HG02852 (cell line): ENCODE data around the gene AFP.

Source experiments
- ATAC-seq: cut with Tn5 transposase; IDR thresholded peaks from one replicate; pipeline ENCODE4 v1.9.1; 2021; ENCODE audit warnings: mild to moderate bottlenecking, moderate library complexity; ENCODE audit not compliant: unreplicated experiment

AFP gene

DNA sequence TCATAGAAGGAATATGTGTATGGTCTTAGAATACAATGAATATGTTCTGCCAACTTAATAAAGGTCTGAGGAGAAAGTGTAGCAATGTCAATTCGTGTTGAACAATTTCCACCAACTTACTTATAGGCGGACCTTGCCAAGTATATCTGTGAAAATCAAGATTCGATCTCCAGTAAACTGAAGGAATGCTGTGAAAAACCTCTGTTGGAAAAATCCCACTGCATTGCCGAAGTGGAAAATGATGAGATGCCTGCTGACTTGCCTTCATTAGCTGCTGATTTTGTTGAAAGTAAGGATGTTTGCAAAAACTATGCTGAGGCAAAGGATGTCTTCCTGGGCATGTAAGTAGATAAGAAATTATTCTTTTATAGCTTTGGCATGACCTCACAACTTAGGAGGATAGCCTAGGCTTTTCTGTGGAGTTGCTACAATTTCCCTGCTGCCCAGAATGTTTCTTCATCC lies 22.7 kb upstream of the AFP start:
- ATAC-seq = no peak

GRCh38 chr4:73414936-73415271 lies 21.1 kb upstream of the AFP start:
- ATAC-seq = no peak

DNA sequence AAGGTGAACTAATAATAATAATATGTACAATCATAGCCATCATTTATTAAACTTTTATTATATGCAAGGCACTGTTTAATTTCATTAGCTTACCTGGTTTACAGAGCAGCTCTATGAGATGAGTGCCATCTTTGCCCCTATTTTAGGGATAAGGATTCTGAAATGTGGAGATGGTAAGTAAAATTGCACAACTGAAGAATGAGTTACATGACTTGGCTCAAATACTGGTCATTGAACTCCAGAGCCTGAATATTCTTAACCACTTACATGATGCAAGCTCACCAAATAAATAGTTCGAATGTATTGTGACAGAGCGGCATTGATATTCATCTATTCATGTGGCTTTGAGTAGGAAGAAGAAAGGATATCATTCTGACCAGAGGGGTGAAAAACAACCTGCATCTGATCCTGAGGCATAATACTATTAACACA lies 20.2 kb upstream of the AFP start:
- no peak for ATAC-seq

DNA sequence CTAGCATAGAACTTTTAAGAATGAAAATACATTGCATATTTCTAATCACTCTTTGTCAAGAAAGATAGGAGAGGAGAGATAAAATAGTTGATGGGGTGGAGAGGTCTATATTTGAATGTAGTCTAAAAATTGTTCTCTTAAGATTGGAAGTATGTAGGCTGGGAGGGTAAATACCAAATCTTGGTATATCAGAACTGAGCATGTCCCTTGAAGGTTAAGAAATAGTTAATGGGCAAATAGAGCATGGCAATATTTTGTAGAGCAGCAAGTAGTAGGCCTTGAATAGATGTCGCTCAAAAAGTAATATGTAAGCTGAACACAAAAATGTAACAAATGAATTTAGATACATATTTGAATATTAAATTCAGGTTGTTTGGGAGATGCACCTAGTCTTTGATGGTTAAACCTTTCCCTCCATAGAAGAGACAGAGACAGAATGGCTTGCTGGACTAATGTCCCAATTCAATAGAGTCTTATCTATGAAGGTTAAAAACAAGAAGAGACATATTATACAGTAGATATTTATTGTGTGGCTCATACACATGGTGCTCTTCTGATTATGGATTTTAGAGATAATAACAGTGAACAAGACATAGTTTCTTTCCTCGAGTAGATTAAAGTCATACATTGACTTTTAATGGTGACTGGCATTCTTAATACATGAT lies 19.5 kb upstream of the AFP start:
- ATAC-seq = no peak

DNA sequence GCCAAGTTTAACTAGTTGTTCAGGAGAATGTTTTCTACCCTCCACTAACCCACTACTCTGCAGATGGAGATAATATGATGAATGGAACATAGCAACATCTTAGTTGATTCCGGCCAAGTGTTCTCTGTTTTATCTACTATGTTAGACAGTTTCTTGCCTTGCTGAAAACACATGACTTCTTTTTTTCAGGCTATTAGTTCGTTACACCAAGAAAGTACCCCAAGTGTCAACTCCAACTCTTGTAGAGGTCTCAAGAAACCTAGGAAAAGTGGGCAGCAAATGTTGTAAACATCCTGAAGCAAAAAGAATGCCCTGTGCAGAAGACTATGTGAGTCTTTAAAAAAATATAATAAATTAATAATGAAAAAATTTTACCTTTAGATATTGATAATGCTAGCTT lies 18.7 kb upstream of the AFP start:
- ATAC-seq = no peak

DNA sequence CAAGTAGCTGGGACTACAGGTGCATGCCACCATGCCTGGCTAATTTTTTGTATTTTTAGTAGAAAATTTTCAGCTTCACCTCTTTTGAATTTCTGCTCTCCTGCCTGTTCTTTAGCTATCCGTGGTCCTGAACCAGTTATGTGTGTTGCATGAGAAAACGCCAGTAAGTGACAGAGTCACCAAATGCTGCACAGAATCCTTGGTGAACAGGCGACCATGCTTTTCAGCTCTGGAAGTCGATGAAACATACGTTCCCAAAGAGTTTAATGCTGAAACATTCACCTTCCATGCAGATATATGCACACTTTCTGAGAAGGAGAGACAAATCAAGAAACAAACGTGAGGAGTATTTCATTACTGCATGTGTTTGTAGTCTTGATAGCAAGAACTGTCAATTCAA lies 18.0 kb upstream of the AFP start:
- ATAC-seq = no peak

GRCh38 chr4:73418677-73419076 lies 17.3 kb upstream of the AFP start:
- ATAC-seq = no peak

DNA sequence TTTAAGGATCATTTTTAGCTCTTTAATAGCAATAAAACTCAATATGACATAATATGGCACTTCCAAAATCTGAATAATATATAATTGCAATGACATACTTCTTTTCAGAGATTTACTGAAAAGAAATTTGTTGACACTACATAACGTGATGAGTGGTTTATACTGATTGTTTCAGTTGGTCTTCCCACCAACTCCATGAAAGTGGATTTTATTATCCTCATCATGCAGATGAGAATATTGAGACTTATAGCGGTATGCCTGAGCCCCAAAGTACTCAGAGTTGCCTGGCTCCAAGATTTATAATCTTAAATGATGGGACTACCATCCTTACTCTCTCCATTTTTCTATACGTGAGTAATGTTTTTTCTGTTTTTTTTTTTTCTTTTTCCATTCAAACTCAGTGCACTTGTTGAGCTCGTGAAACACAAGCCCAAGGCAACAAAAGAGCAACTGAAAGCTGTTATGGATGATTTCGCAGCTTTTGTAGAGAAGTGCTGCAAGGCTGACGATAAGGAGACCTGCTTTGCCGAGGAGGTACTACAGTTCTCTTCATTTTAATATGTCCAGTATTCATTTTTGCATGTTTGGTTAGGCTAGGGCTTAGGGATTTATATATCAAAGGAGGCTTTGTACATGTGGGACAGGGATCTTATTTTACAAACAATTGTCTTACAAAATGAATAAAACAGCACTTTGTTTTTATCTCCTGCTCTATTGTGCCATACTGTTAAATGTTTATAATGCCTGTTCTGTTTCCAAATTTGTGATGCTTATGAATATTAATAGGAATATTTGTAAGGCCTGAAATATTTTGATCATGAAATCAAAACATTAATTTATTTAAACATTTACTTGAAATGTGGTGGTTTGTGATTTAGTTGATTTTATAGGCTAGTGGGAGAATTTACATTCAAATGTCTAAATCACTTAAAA lies 16.6 kb upstream of the AFP start:
- no peak for ATAC-seq

DNA sequence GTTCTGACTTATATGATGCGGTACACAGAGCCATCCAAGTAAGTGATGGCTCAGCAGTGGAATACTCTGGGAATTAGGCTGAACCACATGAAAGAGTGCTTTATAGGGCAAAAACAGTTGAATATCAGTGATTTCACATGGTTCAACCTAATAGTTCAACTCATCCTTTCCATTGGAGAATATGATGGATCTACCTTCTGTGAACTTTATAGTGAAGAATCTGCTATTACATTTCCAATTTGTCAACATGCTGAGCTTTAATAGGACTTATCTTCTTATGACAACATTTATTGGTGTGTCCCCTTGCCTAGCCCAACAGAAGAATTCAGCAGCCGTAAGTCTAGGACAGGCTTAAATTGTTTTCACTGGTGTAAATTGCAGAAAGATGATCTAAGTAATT lies 15.4 kb upstream of the AFP start:
- no peak for ATAC-seq

DNA sequence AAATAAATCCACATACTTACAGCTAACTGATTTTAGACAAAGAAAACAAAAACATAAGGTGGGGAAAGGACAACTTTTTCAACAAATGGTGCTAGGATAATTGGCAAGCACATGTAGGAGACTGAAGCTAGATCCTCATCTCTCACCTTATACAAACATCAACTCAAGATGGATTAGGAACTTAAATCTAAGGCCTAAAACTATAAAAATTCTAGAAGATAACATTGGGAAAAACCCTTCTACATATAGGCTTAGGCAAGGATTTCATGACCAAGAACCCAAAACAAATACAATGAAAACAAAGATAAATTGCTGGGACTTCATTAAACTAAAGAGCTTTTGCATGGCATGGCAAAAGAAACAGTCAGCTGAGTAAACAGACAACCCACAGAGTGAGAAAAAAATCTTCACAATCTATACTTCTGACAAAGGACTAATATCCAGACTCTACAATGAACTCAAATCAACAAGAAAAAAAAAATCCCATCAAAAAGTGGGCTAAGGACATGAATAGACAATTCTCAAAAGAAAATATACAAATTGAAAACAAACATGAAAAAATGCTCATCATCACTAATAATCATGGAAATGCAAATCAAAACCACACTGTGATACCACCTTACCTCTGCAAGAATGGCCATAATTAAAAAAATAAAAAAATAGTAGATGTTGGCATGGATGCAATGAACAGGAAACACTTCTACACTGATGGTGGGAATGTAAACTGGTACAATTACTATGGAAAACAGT lies 14.1 kb upstream of the AFP start:
- no peak for ATAC-seq

GRCh38 chr4:73422458-73422752 lies 13.6 kb upstream of the AFP start:
- ATAC-seq = no peak

GRCh38 chr4:73423184-73423583 lies 12.8 kb upstream of the AFP start:
- ATAC-seq = no peak

- no peak for ATAC-seq
Measured at GRCh38 chr4:73426666-73427065, 9.4 kb upstream of the AFP start.

DNA sequence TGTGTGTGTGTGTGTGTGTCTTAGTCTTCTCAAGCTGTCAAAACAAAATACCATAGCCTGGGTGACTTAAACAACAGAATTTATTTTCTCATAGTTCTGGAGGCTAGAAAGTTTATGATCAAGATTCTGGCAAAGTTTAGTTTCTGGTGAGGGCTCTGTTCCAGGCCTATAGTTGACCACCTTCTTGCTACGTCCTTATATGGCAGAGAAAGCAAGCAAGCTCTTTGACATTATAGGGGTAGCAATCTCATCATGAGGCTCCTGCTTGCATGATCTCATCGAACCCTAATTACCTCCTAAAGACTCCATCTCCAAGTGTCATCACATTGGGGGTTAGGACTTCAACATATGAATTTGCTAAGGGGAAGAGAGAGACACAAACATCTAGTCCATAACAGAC lies 6.9 kb upstream of the AFP start:
- ATAC-seq = no peak

- no peak for ATAC-seq
Measured at GRCh38 chr4:73429826-73430587, 6.0 kb upstream of the AFP start.

GRCh38 chr4:73431813-73432168 lies 4.2 kb upstream of the AFP start:
- ATAC-seq = no peak

DNA sequence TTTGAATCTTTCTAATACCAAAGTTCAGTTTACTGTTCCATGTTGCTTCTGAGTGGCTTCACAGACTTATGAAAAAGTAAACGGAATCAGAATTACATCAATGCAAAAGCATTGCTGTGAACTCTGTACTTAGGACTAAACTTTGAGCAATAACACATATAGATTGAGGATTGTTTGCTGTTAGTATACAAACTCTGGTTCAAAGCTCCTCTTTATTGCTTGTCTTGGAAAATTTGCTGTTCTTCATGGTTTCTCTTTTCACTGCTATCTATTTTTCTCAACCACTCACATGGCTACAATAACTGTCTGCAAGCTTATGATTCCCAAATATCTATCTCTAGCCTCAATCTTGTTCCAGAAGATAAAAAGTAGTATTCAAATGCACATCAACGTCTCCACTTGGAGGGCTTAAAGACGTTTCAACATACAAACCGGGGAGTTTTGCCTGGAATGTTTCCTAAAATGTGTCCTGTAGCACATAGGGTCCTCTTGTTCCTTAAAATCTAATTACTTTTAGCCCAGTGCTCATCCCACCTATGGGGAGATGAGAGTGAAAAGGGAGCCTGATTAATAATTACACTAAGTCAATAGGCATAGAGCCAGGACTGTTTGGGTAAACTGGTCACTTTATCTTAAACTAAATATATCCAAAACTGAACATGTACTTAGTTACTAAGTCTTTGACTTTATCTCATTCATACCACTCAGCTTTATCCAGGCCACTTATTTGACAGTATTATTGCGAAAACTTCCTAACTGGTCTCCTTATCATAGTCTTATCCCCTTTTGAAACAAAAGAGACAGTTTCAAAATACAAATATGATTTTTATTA lies 3.6 kb upstream of the AFP start:
- no peak for ATAC-seq

DNA sequence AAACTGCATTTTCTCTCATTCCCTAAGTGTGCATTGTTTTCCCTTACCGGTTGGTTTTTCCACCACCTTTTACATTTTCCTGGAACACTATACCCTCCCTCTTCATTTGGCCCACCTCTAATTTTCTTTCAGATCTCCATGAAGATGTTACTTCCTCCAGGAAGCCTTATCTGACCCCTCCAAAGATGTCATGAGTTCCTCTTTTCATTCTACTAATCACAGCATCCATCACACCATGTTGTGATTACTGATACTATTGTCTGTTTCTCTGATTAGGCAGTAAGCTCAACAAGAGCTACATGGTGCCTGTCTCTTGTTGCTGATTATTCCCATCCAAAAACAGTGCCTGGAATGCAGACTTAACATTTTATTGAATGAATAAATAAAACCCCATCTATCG lies 2.9 kb upstream of the AFP start:
- ATAC-seq = no peak

GRCh38 chr4:73434311-73434710 lies 1.7 kb upstream of the AFP start:
- ATAC-seq = no peak
